Stimulated activated CD8-positive, alpha-beta memory T cell treated with anti-CD3 and anti-CD28 coated beads, Interleukin-4, amount 100 ng/mL, for 4 hours (primary cell): ENCODE measurements around the gene KRTAP10-9.
"Not testable (repeated sequence)": the region's sequence is repeated elsewhere in the genome, so short reads cannot be mapped to it uniquely, and the experiment has no call there.

Source experiments
- DNase-seq, 2 donors: peaks; one replicate each; pipeline ENCODE4 v3.0.0-alpha.2; 2020; ENCODE audit warnings: low read depth in 2 of 2, low spot score in 1 of 2

The KRTAP10-9 gene, protein sequence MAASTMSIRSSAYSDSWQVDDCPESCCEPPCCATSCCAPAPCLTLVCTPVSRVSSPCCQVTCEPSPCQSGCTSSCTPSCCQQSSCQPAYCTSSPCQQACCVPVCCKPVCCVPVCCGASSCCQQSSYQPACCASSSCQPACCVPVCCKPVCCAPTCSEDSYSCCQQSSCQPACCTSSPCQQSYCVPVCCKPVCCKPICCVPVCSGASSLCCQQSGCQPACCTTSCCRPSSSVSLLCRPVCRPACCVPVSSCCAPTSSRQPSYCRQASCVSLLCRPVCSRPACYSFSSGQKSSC

DNA sequence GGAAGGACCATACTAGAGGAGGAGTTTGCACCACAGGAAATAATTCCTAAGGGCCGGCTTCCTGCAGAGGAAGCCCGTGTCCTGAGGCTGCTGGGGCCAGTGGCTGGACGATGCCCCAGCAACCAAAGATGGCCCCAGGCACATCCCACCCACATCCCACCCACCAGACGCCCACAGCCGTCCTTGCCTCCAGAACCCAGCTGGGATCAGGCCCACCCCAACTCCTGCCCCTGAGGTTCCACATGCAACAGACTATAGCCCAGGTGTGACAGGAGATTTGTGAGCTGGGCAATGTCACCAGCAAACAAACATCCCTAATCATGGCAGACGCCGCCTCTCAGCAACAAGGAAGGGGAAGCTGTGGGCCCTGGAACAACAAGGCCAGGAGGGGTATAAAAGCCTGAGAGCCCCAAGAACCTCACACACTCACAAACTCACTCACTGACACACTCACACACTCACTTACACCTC, at the start of gene KRTAP10-9:
TSS of gene KRTAP10-9 (plus strand) at position 421 of the 471 bp plus-strand sequence. CDS start 79 bp downstream, outside the sequence.
- DNase-seq = no peak

DNA sequence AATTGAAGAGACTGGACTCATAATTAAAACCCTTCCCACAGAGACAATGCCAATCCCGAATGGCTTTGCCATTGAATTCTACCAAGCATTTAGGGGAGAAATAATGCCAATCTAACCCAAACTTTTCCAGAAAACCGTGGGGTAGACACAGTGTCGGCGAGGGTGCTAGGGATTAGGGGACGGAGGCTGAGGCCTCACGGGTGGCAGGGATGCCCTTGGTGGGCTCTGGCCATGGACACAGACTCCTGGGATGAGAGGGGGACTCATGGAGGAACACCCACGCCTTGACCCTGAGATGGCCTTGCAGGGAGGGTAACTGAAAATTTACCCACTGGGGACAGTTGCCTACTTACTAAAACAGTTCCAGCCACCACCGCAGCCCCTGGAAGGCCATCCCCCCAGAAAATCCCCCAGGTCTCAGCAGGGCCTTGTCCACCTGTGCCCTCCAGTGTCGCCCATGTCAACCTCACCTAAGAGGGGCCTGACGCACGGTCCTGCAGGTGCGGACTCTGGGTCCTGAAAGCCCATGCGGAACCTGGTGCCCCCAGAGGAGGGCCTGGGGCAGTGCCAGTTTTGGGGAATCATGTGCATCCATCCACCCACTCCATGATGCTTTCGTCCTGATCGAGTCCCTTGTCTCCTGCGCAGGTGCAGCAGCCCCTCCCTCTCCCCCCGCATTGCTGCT, 48.4 kb upstream of the KRTAP10-9 start:
- DNase-seq = no peak

DNA sequence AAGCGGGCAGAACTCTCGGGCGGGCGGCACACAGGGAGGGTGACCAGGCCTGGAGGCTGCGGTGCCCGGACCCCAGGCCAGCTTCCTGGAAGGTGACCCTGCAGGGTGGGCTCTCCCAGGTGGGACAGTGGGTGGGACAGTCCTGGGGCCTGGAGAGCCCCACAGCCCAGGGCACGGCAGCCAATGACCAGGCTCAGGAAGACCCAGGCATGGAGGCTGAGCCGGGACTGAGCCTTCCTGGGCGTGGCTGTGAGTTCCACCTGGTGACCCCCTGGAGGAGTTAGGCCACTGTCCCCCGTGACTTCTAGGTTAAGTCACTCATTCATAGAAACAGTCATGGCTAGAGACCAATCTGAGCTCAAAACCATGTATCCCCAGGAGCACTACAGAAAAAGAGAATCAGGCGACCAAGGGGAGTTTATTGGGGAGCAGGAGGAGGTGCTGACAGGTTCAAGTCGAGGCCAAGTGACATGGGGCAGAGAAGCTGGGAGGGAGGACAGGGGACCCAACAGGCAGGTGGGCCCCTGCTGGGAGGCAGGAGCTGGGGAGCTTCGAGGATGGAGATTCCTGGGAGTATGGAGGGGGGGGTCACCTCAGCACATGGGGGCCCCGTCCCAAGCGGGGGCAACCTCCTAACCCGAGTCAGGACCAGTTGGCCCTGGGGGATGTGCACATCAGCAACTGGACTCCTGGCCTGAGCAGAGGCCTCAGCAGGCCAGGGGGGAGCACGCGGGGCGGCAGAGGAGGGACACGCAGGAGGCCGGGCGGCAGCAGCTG, 47.6 kb upstream of the KRTAP10-9 start:
- no peak for DNase-seq

DNA sequence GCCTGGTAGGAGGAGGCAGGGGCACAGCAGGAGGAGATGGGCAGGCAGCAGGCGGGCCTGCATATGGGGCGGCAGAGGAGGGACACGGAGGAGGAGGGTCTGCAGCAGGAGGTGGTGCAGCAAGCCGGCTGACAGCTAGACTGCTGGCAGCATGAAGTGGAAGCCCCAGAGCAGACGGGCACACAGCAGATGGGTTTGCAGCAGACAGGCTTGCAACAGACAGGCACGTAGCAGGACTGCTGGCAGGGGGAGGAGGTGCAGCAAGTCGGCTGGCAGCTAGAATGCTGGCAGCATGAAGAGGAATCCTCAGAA, 47.1 kb upstream of the KRTAP10-9 start:
- DNase-seq = no peak

DNA sequence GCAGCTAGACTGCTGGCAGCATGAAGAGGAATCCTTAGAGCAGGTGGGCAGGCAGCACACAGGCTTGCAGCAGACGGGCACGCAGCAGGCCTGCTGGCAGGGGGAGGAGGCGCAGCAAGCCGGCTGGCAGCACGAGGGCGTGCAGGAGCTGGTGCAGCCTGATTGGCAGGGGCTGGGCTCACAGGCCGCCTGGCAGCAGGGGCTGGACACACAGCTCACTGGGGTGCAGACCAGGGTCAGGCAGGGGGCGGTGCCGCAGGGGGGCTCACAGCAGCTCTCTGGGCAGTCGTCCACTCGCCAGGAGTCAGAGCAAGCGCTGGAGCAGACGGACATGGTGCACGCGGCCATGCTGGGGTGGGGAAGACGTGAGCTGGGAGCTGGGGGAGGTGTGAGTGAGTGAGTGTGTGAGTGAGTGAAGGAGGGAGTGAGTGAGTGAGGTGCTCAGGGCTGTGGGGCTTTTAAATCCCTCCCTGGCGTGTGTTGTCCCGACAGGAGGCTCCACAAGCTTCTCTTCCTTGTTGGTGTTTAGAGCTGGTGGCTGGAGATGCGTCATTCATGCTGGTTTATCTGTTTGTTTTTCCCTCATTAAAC, 46.6 kb upstream of the KRTAP10-9 start, which contains the start of gene KRTAP10-5:
TSS of gene KRTAP10-5 (minus strand) at position 374 of the 591 bp plus-strand sequence. CDS start at position 348, 26 bp downstream.
- not testable (repeated sequence) for DNase-seq

DNA sequence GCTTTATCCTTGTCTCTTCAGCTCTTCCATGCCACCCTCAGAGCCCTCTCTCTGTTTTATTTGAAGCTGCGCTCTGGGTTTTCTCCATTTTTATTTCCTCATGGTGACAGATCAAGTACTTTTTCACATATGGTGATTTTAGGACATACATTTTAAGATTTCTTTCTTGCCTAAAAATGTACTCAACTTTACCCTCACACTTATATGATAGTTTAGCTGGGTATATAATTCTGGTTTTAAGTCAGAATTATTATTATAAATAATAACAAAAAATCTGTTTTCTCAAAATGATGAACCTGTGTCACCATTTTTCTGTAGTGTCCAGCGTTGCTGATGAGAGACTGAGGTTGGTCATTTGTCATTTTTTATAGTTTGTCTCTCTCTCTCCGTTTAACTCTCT, 45.7 kb upstream of the KRTAP10-9 start:
- no peak for DNase-seq

DNA sequence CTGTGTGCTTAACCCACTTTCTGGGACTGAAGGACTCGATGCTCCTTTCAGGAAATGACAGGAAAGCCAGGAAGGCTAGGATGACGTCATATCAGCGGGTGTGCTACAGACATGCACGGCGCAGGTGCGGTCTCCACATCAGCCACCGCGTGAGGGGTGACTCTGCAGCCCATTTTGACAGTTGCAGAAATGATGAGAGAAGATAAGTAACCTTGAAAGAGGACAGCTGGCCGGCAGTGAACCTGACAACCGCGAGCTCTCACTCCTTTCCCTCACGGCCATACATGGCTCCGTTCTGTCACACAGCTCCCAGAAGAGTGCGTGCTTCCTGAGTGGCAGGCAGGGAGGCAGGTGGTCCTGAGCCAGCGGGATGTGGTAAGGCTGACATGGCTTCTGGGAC, 44.8 kb upstream of the KRTAP10-9 start:
- DNase-seq = no peak

DNA sequence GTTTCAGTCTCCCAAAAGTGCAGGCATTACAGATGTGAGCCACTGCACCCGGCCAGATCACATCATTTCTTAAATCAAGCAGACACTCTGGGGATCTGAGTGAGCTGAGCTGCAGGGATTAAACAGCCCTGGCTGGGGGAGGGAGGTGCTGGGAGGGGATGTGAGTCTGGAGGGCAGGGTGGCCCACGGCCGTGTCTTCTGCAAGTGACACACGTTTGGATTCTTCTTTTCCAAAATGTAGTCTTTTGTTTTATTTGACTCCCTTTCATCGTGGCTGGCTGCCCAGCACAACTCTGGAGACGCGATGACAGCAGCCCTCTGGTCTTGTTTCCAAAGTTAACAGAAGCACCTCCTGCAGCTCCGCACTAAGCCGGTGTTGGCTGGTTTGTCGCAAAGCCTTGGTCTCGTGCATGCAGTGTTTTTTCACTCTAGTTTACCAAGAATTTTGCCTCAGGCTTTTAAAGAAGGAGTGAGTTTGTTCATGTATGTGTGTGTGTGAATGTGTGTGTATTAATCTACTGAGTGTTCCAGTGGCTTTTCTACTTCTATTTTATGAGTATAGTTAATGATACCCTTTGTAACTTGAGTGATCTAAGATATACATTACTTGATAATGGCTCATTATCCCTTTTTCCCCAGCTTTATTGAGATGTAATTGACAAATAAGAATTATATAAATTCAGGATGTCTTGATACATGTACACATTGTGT, 43.6 kb upstream of the KRTAP10-9 start:
- no peak for DNase-seq

DNA sequence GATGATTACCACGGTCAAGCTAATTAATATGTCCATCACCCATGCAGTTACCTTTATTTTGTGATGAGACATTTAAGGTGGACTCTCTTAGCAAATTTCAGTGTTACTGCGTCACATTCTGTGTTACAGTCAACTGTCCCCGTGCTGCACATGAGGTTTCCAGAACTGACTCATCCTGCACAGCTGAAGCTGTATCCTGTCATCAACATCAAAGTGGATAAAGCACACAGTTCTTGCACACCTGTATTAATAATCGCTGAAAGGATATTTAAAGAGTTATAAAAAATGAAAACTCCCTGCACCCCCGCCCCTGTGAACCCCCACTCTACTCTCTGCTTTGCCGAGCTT, 43.1 kb upstream of the KRTAP10-9 start:
- DNase-seq = no peak

DNA sequence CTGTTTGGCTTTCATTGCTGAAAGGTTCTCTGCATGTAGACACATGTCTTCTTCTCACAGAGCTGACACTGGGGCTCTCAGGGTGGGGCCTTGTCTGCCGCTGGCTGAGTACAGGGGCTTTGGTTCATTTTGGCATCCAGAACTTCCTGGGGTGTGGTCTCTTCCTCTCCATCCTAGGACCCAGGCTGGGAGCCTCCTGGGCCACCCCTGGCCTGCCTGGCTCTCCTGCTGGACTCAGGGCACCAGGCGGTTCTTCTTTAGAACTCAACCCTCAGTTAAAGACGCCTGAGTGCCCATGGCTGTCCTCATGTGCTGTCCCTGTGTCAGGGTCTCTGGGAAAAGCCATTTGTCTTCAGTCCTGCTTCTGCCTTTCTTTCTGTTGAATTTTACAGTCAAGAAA, 41.0 kb upstream of the KRTAP10-9 start:
- no peak for DNase-seq

DNA sequence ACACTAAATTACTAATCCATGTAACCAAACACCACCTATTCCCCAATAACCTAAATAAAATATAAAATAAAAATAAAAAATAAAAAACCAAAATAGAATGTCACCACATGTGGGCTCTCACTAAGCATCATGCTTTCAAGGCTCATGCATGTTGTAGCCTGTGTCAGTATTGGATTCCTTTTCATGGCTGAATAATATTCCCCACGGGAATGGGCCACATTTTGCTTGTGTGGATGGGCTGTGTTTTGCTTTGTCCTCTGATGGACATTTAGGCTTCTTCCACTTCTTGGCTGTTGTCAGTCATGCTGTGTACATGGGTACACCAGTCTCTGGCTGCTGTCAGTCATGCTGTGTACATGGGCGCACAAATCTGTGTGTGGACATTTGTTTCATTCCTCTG, 37.8 kb upstream of the KRTAP10-9 start:
- no peak for DNase-seq

DNA sequence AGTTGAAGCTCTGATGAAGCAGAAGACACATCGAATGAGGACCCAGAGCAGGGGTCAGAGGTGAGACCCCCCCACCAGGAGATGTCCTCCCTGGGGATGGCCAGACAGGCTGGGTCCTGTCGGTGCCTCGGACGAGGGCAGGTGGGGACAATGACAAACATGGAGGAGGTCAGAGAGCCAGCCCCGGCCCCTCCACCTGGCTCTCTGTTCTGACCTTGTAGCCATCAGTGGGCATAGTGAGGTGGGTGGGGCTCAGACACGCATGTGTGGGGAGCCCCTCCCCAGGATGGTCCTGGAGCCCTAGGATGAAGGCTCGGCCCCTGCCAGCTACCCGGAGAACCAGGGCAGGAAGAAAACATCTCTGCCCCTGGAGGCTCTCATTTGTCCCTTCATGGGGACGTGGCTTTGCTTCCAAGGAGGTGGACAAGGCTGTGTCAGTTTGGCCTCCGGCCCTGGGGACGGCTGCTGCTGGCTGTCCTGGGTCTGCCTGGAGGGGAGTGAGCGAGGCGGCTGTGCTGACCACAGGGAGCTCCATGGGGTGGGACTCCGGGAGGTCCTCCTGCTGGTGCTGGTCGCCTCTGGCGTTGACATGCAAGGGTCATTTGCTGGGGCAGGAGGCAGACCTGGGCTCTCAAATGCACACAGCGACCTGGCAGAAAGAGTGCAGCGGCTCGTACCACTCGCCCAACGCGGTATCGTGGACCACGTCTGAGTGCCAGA, 37.1 kb upstream of the KRTAP10-9 start:
- DNase-seq = no peak

DNA sequence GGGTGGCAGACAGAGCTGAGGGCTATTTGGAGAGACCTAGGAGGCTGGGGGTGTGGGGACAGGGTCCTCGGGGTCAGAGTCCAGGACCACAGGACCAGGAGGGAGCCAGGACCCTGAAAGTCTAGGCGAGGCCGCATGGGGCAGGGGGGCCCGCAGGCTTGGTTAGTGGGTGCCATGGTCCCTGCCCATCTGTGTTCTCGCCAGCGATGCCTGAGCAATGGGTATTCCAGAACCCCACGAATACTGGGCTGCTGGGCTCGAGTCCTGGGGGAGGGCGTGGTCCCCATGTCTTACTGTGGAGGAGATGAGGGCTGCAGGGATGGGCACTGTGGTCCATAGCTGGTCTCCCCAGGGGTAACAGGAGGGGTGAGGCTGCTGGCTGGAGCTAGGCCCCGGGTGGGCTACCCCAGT, 36.6 kb upstream of the KRTAP10-9 start:
- DNase-seq = no peak

DNA sequence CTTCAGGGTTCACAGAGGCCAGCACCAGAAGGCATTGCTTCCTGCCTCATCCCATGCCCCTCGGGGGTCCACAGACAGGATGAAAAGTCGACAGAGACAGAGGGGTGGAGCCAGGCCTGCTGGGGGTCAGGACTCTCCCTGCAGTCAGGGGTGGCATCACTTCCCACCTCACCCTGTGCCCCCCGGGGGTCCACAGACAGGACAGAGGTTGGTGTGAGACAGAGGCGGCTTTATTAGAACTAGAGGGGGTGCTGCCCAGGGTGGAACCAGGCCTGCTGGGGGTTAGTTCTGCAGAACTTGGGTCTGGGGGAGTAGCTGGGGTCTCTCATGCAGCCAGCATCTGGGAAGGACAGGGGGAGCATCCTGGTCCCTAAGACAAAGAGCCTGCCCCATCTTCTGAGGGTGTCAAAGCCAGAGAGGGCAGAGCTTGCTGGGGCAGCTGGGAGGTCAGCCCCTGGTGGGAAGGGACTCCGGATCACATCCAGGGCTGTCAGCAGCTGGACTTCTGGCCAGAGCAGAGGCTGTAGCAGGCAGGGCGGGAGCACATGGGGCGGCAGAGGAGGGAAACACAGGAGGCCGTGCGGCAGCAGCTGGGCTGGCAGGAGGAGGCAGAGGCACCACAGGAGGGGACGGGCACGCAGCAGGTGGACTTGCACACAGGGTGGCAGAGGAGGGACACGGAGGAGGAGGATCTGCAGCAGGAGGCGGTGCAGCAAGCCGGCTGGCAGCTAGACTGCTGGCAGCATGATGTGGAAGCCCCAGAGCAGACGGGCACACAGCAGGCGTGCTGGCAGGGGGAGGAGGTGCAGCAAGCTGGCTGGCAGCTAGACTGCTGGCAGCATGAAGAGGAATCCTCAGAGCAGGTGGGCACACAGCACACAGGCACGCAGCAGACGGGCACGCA, 35.7 kb upstream of the KRTAP10-9 start:
- DNase-seq = not testable (repeated sequence)

DNA sequence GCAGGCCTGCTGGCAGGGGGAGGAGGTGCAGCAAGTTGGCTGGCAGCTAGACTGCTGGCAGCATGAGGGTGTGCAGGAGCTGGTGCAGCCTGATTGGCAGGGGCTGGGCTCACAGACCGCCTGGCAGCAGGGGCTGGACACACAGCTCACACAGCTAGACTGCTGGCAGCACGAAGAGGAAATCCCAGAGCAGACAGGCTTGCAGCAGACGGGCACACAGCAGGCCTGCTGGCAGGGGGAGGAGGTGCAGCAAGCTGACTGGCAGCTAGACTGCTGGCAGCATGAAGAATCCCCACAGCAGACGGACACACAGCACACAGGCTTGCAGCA, 35.1 kb upstream of the KRTAP10-9 start:
- not testable (repeated sequence) for DNase-seq

DNA sequence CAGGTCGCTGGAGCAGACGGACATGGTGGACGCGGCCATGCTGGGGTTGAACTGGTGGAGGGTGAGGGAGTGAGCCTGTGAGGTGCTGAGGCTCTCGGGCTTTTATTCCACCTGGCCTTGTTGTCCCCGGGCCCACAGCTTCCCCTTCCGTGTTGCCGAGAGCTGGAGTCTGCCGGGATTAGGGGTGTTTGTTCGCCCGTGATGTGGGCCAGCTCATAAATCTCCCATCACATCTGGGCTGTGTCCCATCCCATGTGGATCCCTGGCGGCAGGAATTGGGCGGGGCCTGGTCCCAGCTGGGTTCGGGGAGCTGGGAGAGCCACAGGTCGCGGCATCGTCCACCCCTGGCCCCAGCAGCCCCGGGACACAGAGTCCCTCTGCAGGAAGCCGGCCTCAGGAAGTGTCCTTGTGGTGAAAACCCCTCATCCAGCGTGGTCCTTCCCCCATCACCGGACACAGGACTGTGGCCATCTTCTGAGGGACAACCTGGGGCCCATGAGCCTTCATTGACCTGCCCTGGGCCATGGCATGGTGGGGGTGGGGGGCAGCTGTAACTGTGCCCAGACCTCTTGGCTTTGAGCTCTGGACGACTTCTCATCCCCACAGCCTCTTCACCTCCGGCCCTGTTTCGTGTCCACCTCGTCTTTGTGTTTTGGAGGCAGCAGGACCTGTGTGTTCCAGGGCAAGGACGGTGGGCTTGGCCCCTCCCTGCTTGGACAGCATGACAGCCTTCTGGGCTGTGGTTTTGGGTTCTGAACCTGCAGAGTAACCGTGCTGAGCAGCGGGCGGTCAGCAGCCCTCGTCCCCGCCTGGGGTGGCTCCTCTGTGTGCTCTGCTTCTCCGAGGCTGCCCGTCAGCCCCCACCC, 34.2 kb upstream of the KRTAP10-9 start, which contains the start of gene KRTAP10-6:
TSS of gene KRTAP10-6 (minus strand) at position 60 of the 866 bp plus-strand sequence. CDS start at position 39, 21 bp downstream.
- DNase-seq = no peak

DNA sequence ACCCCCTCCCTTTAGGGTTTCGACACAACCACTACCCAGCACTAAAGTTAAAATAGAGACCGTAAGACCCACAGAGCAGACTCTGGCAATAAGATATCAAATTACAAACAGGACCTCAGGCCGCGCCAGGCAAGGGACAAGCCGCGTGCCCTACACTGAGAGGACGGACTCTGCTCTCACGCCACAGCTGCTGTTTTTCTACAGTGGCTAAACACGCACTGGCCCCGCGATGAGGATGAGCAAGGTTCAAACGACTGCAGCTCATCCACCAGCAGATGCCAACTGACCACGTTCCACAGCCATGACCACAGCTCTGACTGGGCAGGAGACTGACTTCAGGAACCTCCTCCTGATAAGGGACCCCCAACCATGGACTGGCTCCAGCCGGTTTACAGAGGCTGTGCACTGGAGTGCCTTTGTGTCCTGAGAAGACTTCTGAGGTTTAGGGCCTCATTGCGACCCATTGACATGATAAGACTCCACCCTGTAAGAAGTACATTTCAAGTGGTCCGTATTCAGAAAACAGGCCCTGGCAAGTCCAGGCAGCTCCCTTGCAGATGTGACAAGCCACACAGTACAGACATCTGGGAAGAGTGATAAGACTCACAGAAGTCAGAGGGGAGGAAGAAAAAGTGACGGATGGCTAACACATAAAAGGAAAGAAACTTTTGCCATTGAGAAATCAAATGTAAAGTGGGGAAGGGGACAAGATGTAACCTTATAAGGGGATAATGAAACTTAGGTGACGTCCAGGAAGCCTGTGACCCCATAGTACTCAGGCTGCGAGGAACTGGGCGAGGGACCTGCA, 33.1 kb upstream of the KRTAP10-9 start:
- DNase-seq = no peak
